ENCODE data around the gene TPP2.

GRCh38 chr13:102688306-102688973, 91.7 kb downstream of the TPP2 start:
- TF ChIP-seq, protein P1, sequence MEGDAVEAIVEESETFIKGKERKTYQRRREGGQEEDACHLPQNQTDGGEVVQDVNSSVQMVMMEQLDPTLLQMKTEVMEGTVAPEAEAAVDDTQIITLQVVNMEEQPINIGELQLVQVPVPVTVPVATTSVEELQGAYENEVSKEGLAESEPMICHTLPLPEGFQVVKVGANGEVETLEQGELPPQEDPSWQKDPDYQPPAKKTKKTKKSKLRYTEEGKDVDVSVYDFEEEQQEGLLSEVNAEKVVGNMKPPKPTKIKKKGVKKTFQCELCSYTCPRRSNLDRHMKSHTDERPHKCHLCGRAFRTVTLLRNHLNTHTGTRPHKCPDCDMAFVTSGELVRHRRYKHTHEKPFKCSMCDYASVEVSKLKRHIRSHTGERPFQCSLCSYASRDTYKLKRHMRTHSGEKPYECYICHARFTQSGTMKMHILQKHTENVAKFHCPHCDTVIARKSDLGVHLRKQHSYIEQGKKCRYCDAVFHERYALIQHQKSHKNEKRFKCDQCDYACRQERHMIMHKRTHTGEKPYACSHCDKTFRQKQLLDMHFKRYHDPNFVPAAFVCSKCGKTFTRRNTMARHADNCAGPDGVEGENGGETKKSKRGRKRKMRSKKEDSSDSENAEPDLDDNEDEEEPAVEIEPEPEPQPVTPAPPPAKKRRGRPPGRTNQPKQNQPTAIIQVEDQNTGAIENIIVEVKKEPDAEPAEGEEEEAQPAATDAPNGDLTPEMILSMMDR (IDR thresholded peaks at IDR 0.05) = no peak
- TF ChIP-seq POLR2A (IDR thresholded peaks at IDR 0.05) = no peak
